GM23338 (cell line): ENCODE data around the gene QRFP.

Experiments used
- CREB1 ChIP-seq: fragments of 250-450 bp; sonication (Bioruptor Pico); IDR thresholded peaks from 2 replicates; pipeline ENCODE4 v1.5.0; 2020; ENCODE audit warnings: low read depth, mild to moderate bottlenecking, moderate library complexity
- CTCF ChIP-seq, 2 experiments: fragments of 200-600 bp in 1 of 2; sonication (generic) in 1 of 2; conservative IDR thresholded peaks; 2 replicates each; pipeline versions ENCODE4 v1.5.1 to v1.6.1; 2016 to 2017; ENCODE audit warnings: antibody characterized with exemption in 2 of 2, low read depth in 2 of 2, mild to moderate bottlenecking in 2 of 2, moderate library complexity in 1 of 2
- EZH2 ChIP-seq: fragments of 200-600 bp; sonication (generic); IDR thresholded peaks from one replicate; pipeline ENCODE4 v1.8.0; 2017; ENCODE audit warnings: antibody characterized with exemption, mild to moderate bottlenecking, low read depth; ENCODE audit not compliant: unreplicated experiment
- EZH2phosphoT487 ChIP-seq: fragments of 200-600 bp; sonication (generic); IDR thresholded peaks from one replicate; pipeline ENCODE4 v1.8.1; 2018; ENCODE audit warnings: antibody characterized with exemption; ENCODE audit not compliant: unreplicated experiment
- JUNB ChIP-seq: IDR thresholded peaks from one replicate; pipeline ENCODE4 v1.6.1; 2016; ENCODE audit warnings: antibody characterized with exemption; ENCODE audit not compliant: unreplicated experiment
- NANOG ChIP-seq: IDR thresholded peaks from 2 replicates; pipeline ENCODE4 v1.6.1; 2016; ENCODE audit warnings: antibody characterized with exemption, borderline replicate concordance
- POLR2AphosphoS5 ChIP-seq: IDR thresholded peaks from 2 replicates; pipeline ENCODE4 v1.6.1; 2016; ENCODE audit warnings: antibody characterized with exemption, low read depth
- ZNF331 ChIP-seq: fragments of 250-450 bp; sonication (Bioruptor Pico); IDR thresholded peaks from 2 replicates; pipeline ENCODE4 v1.5.0; 2020; ENCODE audit warnings: low read depth, mild to moderate bottlenecking, moderate library complexity
- ZNF462 ChIP-seq: fragments of 250-450 bp; sonication (Bioruptor Pico); IDR thresholded peaks from 2 replicates; pipeline ENCODE4 v1.5.0; 2020; ENCODE audit warnings: mild to moderate bottlenecking, moderate library complexity
- TF ChIP-seq, protein P1 (sequence below): IDR thresholded peaks from one replicate; pipeline ENCODE4 v1.6.1; 2018; ENCODE audit warnings: antibody characterized with exemption; ENCODE audit not compliant: unreplicated experiment
- TF ChIP-seq, protein P2 (sequence below): IDR thresholded peaks from 2 replicates; pipeline ENCODE4 v1.6.1; 2016; ENCODE audit warnings: antibody characterized with exemption

DNA sequence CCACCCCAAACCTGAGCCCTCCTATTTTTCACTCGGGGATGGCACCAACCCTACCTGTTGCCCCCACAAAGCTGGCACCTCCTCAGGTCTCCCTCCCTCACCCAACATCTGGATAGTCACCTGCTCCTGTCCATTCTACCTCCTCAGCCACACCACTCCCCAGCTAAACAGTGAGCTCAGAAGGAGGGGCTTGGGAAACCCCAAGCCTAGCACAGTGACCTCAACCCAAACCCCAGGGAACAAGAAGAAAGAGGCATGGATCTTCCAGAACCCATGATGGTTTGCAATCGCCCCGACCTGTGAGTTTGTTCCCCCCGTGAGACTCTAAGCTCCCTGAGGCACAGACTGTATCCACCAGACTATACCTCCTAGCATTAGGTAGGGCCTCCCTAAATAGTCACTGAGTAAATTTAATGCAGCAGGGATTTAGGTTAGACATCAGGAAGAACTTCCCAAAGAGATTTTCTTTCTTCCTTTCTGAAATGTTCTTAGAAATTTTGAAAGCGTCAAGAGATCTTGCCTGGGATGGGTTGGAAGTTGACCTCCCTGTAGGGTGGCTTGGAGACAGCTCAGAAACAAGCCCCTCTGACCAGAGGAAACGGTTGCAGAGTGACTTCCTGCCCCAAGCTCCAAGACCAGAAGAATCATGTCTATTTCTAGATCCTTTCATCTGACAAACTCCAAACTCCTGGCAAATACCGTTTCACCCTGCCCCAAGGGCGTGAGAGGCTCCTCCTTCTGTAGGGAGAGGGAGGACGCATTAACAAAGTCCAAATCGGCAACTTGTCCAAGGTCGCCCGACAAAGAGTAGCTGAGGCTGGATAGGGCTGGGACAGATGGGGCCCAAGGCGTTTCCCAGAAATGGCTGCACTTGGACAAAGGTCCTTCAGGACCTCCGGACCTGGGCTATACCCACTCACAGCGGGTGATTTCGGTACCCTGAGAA is 38.4 kb upstream of the QRFP start:
- TF ChIP-seq JUNB = no peak
- no peak for TF ChIP-seq CTCF (conservative IDR thresholded peaks at IDR 0.05; ENCODE audit: low read depth in 2 of 2)
- TF ChIP-seq ZNF331 (CRISPR knock-in tag) = no peak
- no peak for TF ChIP-seq EZH2
- TF ChIP-seq POLR2AphosphoS5 = no peak
- TF ChIP-seq ZNF462 = no peak
- TF ChIP-seq EZH2phosphoT487 = no peak
- TF ChIP-seq, protein P1, sequence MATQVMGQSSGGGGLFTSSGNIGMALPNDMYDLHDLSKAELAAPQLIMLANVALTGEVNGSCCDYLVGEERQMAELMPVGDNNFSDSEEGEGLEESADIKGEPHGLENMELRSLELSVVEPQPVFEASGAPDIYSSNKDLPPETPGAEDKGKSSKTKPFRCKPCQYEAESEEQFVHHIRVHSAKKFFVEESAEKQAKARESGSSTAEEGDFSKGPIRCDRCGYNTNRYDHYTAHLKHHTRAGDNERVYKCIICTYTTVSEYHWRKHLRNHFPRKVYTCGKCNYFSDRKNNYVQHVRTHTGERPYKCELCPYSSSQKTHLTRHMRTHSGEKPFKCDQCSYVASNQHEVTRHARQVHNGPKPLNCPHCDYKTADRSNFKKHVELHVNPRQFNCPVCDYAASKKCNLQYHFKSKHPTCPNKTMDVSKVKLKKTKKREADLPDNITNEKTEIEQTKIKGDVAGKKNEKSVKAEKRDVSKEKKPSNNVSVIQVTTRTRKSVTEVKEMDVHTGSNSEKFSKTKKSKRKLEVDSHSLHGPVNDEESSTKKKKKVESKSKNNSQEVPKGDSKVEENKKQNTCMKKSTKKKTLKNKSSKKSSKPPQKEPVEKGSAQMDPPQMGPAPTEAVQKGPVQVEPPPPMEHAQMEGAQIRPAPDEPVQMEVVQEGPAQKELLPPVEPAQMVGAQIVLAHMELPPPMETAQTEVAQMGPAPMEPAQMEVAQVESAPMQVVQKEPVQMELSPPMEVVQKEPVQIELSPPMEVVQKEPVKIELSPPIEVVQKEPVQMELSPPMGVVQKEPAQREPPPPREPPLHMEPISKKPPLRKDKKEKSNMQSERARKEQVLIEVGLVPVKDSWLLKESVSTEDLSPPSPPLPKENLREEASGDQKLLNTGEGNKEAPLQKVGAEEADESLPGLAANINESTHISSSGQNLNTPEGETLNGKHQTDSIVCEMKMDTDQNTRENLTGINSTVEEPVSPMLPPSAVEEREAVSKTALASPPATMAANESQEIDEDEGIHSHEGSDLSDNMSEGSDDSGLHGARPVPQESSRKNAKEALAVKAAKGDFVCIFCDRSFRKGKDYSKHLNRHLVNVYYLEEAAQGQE = no peak
- no peak for TF ChIP-seq CREB1 (CRISPR knock-in tag)
- TF ChIP-seq, protein P2, sequence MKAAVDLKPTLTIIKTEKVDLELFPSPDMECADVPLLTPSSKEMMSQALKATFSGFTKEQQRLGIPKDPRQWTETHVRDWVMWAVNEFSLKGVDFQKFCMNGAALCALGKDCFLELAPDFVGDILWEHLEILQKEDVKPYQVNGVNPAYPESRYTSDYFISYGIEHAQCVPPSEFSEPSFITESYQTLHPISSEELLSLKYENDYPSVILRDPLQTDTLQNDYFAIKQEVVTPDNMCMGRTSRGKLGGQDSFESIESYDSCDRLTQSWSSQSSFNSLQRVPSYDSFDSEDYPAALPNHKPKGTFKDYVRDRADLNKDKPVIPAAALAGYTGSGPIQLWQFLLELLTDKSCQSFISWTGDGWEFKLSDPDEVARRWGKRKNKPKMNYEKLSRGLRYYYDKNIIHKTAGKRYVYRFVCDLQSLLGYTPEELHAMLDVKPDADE = no peak
- TF ChIP-seq NANOG = no peak
